H9 (cell line): ENCODE measurements around the gene KHSRP. TPM values are rescaled to one million over a fixed set of nuclear protein-coding genes. Genes with fewer than 3 reads are reported as not detected.
A peak's percentile ranks its signal among the peaks of the same experiment; 100 is the strongest.

Experiments used
- DNase-seq: peaks from one replicate; pipeline ENCODE4 v3.0.0-alpha.2; 2017
- H2AFZ ChIP-seq: one replicate; pipeline ENCODE4 v1.6.1; 2013; ENCODE audit warnings: mild to moderate bottlenecking, low read length, control low read depth, moderate library complexity
- H2AK5ac ChIP-seq: 2 replicates; pipeline ENCODE4 v1.6.1; 2013; ENCODE audit warnings: low read length, control low read depth, mixed read lengths; ENCODE audit not compliant: insufficient read length
- H2BK120ac ChIP-seq: one replicate; pipeline ENCODE4 v1.6.1; 2013; ENCODE audit warnings: low read depth, mild to moderate bottlenecking, low read length, control low read depth, inconsistent platforms; ENCODE audit not compliant: poor library complexity, severe bottlenecking
- H2BK12ac ChIP-seq: 2 replicates; pipeline ENCODE4 v1.6.1; 2013; ENCODE audit warnings: low read length, control low read depth, mixed read lengths, low read depth; ENCODE audit not compliant: insufficient read length
- H2BK15ac ChIP-seq: 2 replicates; pipeline ENCODE4 v1.6.1; 2013; ENCODE audit warnings: low read depth, low read length, control low read depth
- H2BK20ac ChIP-seq: one replicate; pipeline ENCODE4 v1.6.1; 2013; ENCODE audit warnings: low read depth, mild to moderate bottlenecking, low read length, control low read depth, inconsistent platforms; ENCODE audit not compliant: poor library complexity, severe bottlenecking
- H2BK5ac ChIP-seq: 2 replicates; pipeline ENCODE4 v1.6.1; 2013; ENCODE audit warnings: low read length, control low read depth, mixed read lengths; ENCODE audit not compliant: insufficient read length
- H3K14ac ChIP-seq: 2 replicates; pipeline ENCODE4 v1.6.1; 2013; ENCODE audit warnings: low read length, control low read depth; ENCODE audit not compliant: insufficient read depth
- H3K18ac ChIP-seq: 2 replicates; pipeline ENCODE4 v1.6.1; 2013; ENCODE audit warnings: low read depth, mild to moderate bottlenecking, mixed read lengths, low read length, control low read depth; ENCODE audit not compliant: insufficient read length
- H3K23ac ChIP-seq: 2 replicates; pipeline ENCODE4 v1.6.1; 2013; ENCODE audit warnings: low read length, control low read depth, mixed read lengths, low read depth; ENCODE audit not compliant: insufficient read length
- H3K23me2 ChIP-seq: 2 replicates; pipeline ENCODE4 v1.6.1; 2013; ENCODE audit warnings: low read depth, mild to moderate bottlenecking, mixed read lengths, low read length, control low read depth; ENCODE audit not compliant: insufficient read length, poor library complexity, severe bottlenecking
- H3K27ac ChIP-seq: 2 replicates; pipeline ENCODE4 v1.5.1; 2013; ENCODE audit warnings: low read length, control low read depth, mixed read lengths, low read depth; ENCODE audit not compliant: insufficient read length
- H3K27me3 ChIP-seq: 2 replicates; pipeline ENCODE4 v1.6.1; 2013; ENCODE audit warnings: low read length, control low read depth, inconsistent platforms; ENCODE audit not compliant: insufficient read depth
- H3K4ac ChIP-seq: 2 replicates; pipeline ENCODE4 v1.6.1; 2013; ENCODE audit warnings: low read depth, mild to moderate bottlenecking, control low read depth, inconsistent platforms, low read length, moderate library complexity
- H3K4me1 ChIP-seq: 2 replicates; pipeline ENCODE4 v1.6.1; 2013; ENCODE audit warnings: low read length, control low read depth, inconsistent platforms; ENCODE audit not compliant: insufficient read depth
- H3K4me2 ChIP-seq: 2 replicates; pipeline ENCODE4 v1.6.1; 2013; ENCODE audit warnings: low read length, control low read depth, mixed read lengths; ENCODE audit not compliant: insufficient read length, insufficient read depth
- H3K56ac ChIP-seq: 2 replicates; pipeline ENCODE4 v1.6.1; 2013; ENCODE audit warnings: low read depth, mild to moderate bottlenecking, mixed read lengths, low read length, control low read depth; ENCODE audit not compliant: insufficient read length
- H3K79me1 ChIP-seq: 2 replicates; pipeline ENCODE4 v1.6.1; 2013; ENCODE audit warnings: low read depth, mild to moderate bottlenecking, moderate library complexity, low read length, control low read depth, inconsistent platforms; ENCODE audit not compliant: insufficient read depth, poor library complexity, severe bottlenecking
- H3K79me2 ChIP-seq: 2 replicates; pipeline ENCODE4 v1.6.1; 2013; ENCODE audit warnings: low read length, control low read depth, inconsistent platforms; ENCODE audit not compliant: insufficient read depth
- H3K9ac ChIP-seq: 2 replicates; pipeline ENCODE4 v1.6.1; 2013; ENCODE audit warnings: low read length, control low read depth, mixed read lengths; ENCODE audit not compliant: insufficient read length; ENCODE audit errors: extremely low read depth
- H3K9me3 ChIP-seq: one replicate; pipeline ENCODE4 v1.6.1; 2013; ENCODE audit warnings: low read depth, low read length, inconsistent platforms; ENCODE audit not compliant: control insufficient read depth
- H3T11ph ChIP-seq: one replicate; pipeline ENCODE4 v1.6.1; 2013; ENCODE audit warnings: mild to moderate bottlenecking, low read length, control low read depth, inconsistent platforms
- H4K20me1 ChIP-seq: one replicate; pipeline ENCODE4 v1.6.1; 2013; ENCODE audit not compliant: control insufficient read depth, insufficient read length, insufficient read depth
- H4K5ac ChIP-seq: 2 replicates; pipeline ENCODE4 v1.6.1; 2013; ENCODE audit warnings: low read depth, mild to moderate bottlenecking, mixed read lengths, low read length, control low read depth; ENCODE audit not compliant: insufficient read length
- H4K8ac ChIP-seq: replicated peaks from 2 replicates; pipeline ENCODE4 v1.6.1; 2013; ENCODE audit warnings: low read length, control low read depth, mixed read lengths, low read depth; ENCODE audit not compliant: insufficient read length
- H4K91ac ChIP-seq: 2 replicates; pipeline ENCODE4 v1.6.1; 2013; ENCODE audit warnings: low read depth, mild to moderate bottlenecking, moderate library complexity, mixed read lengths, low read length, control low read depth; ENCODE audit not compliant: insufficient read length
- H3K27ac Mint-ChIP-seq, 3 experiments: 2 replicates in 2 of 3; 3 replicates in 1 of 3; pipeline ENCODE4 v1.8.0; 2020 to 2021; ENCODE audit warnings: mixed read lengths in 3 of 3, mild to moderate bottlenecking in 1 of 3, moderate library complexity in 1 of 3
- H3K27me3 Mint-ChIP-seq: 2 replicates; pipeline ENCODE4 v1.8.0; 2021; ENCODE audit warnings: low read depth, mild to moderate bottlenecking, moderate library complexity, mixed read lengths
- H3K36me3 Mint-ChIP-seq, 3 experiments: 2 replicates in 2 of 3; 3 replicates in 1 of 3; pipeline ENCODE4 v1.8.0; 2020 to 2021; ENCODE audit warnings: low read depth in 3 of 3, mixed read lengths in 3 of 3; ENCODE audit not compliant: insufficient read depth in 1 of 3
- H3K4me1 Mint-ChIP-seq, 2 experiments: 2 replicates each; pipeline ENCODE4 v1.8.0; 2020; ENCODE audit warnings: mixed read lengths in 2 of 2
- H3K4me3 Mint-ChIP-seq, 2 experiments: 2 replicates in 1 of 2; 3 replicates in 1 of 2; pipeline ENCODE4 v1.8.0; 2020 to 2021; ENCODE audit warnings: mild to moderate bottlenecking in 2 of 2, mixed read lengths in 2 of 2, moderate library complexity in 1 of 2
- H3K9me3 Mint-ChIP-seq, 2 experiments: 2 replicates in 1 of 2; 3 replicates in 1 of 2; pipeline ENCODE4 v1.8.0; 2020; ENCODE audit warnings: mild to moderate bottlenecking in 2 of 2, mixed read lengths in 2 of 2, moderate library complexity in 1 of 2
- WGBS: extraction: QIAGEN DNeasy Blood & Tissue Kit; methylation state at CpG from one replicate; pipeline ENCODE4 v1.1.7; 2013; ENCODE audit warnings: missing lambda C conversion rate, low lambda C conversion rate, mixed read lengths; ENCODE audit not compliant: insufficient read length; ENCODE audit errors: extremely low coverage; 5-methylcytosine and 5-hydroxymethylcytosine counted together
- total RNA-seq: library from RNA; stranded (reverse); gene quantifications from 2 replicates; pipeline ENCODE4 v1.2.1, GENCODE V29; 2021
- TF ChIP-seq, protein P1 (sequence below): fragments of 200-600 bp; sonication (generic); conservative IDR thresholded peaks from 3 replicates; pipeline ENCODE4 v1.8.0; 2021; ENCODE audit warnings: antibody characterized with exemption, mild to moderate bottlenecking

Gene KHSRP
- total RNA-seq, 1 experiment from 2014 or later: 602 TPM

GRCh38 chr19:6372594-6373095 is 52.0 kb downstream of the KHSRP start, which contains the start of gene ALKBH7:
Gene ALKBH7, plus strand, starts transcription at chr19:6372794. Its CDS starts 27 bp downstream, at chr19:6372821.
- Mint-ChIP-seq H3K4me1 (peaks cover 9 to 19% of the 10 kb centered on the region in 2 experiments), H3K27ac (peak within 1 kb of the TSS; percentile 93 to 98 (median 97))
- H2AFZ ChIP-seq: peak within 1 kb of the TSS; percentile 71

More at GRCh38 chr19:6372594-6373095, 52.0 kb downstream of the KHSRP start, which contains the start of gene ALKBH7:
- Histone ChIP-seq H3K4ac (no peak within 1 kb of the TSS), H3K23ac (no peak within 1 kb of the TSS), H3K23me2 (no peaks in the 10 kb centered on the region), H4K20me1 (no peaks in the 10 kb centered on the region), H2BK15ac (no peak within 1 kb of the TSS), H3K56ac (no peak within 1 kb of the TSS), H3K4me2 (peak within 1 kb of the TSS; percentile 41), H2BK20ac (no peak within 1 kb of the TSS), H4K91ac (no peak within 1 kb of the TSS), H3K79me2 (no peaks in the 10 kb centered on the region), H2BK120ac (no peak within 1 kb of the TSS), H3K27ac (peak within 1 kb of the TSS; percentile 50), H4K8ac (no peak within 1 kb of the TSS), H3K4me1 (no peaks in the 10 kb centered on the region), H3T11ph (no peak within 1 kb of the TSS), H2BK5ac (no peak within 1 kb of the TSS), H2AK5ac (no peak within 1 kb of the TSS), H3K27me3 (no peaks in the 10 kb centered on the region), H4K5ac (no peak within 1 kb of the TSS), H3K79me1 (no peaks in the 10 kb centered on the region), H3K14ac (peak within 1 kb of the TSS; percentile 78), H2BK12ac (no peak within 1 kb of the TSS), H3K9me3 (no peaks in the 10 kb centered on the region), H3K18ac (peak within 1 kb of the TSS; percentile 81), H3K9ac (peak within 1 kb of the TSS; percentile 68)
- H3K36me3 Mint-ChIP-seq: peaks cover 12 to 15% (median 12%) of the 10 kb centered on the region in 3 experiments; a peak in 6 of 7 replicates
- DNase-seq: peak; percentile 99
- TF ChIP-seq, protein P1, sequence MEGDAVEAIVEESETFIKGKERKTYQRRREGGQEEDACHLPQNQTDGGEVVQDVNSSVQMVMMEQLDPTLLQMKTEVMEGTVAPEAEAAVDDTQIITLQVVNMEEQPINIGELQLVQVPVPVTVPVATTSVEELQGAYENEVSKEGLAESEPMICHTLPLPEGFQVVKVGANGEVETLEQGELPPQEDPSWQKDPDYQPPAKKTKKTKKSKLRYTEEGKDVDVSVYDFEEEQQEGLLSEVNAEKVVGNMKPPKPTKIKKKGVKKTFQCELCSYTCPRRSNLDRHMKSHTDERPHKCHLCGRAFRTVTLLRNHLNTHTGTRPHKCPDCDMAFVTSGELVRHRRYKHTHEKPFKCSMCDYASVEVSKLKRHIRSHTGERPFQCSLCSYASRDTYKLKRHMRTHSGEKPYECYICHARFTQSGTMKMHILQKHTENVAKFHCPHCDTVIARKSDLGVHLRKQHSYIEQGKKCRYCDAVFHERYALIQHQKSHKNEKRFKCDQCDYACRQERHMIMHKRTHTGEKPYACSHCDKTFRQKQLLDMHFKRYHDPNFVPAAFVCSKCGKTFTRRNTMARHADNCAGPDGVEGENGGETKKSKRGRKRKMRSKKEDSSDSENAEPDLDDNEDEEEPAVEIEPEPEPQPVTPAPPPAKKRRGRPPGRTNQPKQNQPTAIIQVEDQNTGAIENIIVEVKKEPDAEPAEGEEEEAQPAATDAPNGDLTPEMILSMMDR: no peak
- H3K4me3 Mint-ChIP-seq: peak within 1 kb of the TSS; percentile 86 to 89
- peaks cover 3% of the 10 kb centered on the region for H3K27me3 Mint-ChIP-seq
- H3K9me3 Mint-ChIP-seq: no peaks in the 10 kb centered on the region
- whole genome bisulfite sequencing: no CpG with 5 or more reads among the region's 47 CpGs
